OCI-LY1 (cell line): Measurements from ENCODE around the gene ACCSL.

Experiments
- CTCF ChIP-seq: fragments of 200-600 bp; sonication (generic), shearing (Covaris generic); IDR thresholded peaks from 2 replicates; pipeline ENCODE4 v1.5.1; 2017; ENCODE audit warnings: mild to moderate bottlenecking, antibody characterized with exemption, low read length, moderate library complexity, mixed read lengths
- EZH2 ChIP-seq: fragments of 200-600 bp; sonication (generic), shearing (Covaris generic); IDR thresholded peaks from 2 replicates; pipeline ENCODE4 v1.8.0; 2017; ENCODE audit warnings: borderline replicate concordance, mixed run types, mild to moderate bottlenecking, antibody characterized with exemption, low read length, moderate library complexity, mixed read lengths

GRCh38 chr11:44004452-44005062 is 43.2 kb upstream of the ACCSL start:
- TF ChIP-seq CTCF = no peak
- no peak for TF ChIP-seq EZH2
